Lung (tissue), 12 donors: ENCODE measurements around the gene ANKRD34C. TPM values are rescaled to one million over a fixed set of nuclear protein-coding genes. Genes with fewer than 3 reads are reported as not detected.

Experiments
- ATAC-seq: fragments of 200-7000 bp; cut with Tn5 transposase; one replicate; pipeline ENCODE4 v1.9.1; 2020; ENCODE audit warnings: moderate number of reproducible peaks; ENCODE audit not compliant: insufficient read depth, low FRiP score
- DNase-seq, 3 donors: peaks; one replicate each; pipeline ENCODE4 v3.0.0-alpha.2; 2013 to 2017
- H3K27ac ChIP-seq, 2 donors: one replicate each; pipeline ENCODE4 v1.5.1; 2013; ENCODE audit warnings: mild to moderate bottlenecking in 2 of 2, moderate library complexity in 2 of 2, control low read depth in 1 of 2, inconsistent platforms in 1 of 2, low read depth in 1 of 2, low read length in 1 of 2
- H3K27me3 ChIP-seq, 3 donors: one replicate each; pipeline ENCODE4 v1.5.1; 2013; ENCODE audit warnings: low read length in 2 of 3; ENCODE audit not compliant: control insufficient read depth in 3 of 3, insufficient read depth in 3 of 3
- H3K36me3 ChIP-seq, 4 donors: one replicate each; pipeline ENCODE4 v1.5.1; 2013; ENCODE audit warnings: low read length in 4 of 4, mild to moderate bottlenecking in 1 of 4, moderate library complexity in 1 of 4; ENCODE audit not compliant: control insufficient read depth in 4 of 4, insufficient read depth in 4 of 4
- H3K4me1 ChIP-seq, 5 donors: one replicate each; pipeline ENCODE4 v1.5.1; 2013; ENCODE audit warnings: low read length in 5 of 5, mild to moderate bottlenecking in 2 of 5, moderate library complexity in 1 of 5; ENCODE audit not compliant: control insufficient read depth in 5 of 5, insufficient read depth in 5 of 5
- H3K4me3 ChIP-seq: one replicate; pipeline ENCODE4 v1.5.1; 2013; ENCODE audit warnings: mild to moderate bottlenecking, control low read depth, moderate library complexity
- H3K9ac ChIP-seq, 2 donors: one replicate each; pipeline ENCODE4 v1.5.1; 2013; ENCODE audit warnings: low read length in 2 of 2, control low read depth in 1 of 2; ENCODE audit not compliant: insufficient read depth in 1 of 2
- H3K9me3 ChIP-seq, 4 donors: one replicate each; pipeline ENCODE4 v1.5.1; 2013; ENCODE audit warnings: low read length in 3 of 4, mild to moderate bottlenecking in 1 of 4, moderate library complexity in 1 of 4; ENCODE audit not compliant: control insufficient read depth in 4 of 4, insufficient read depth in 3 of 4
- WGBS, 2 donors: extraction: QIAGEN DNeasy Blood & Tissue Kit; methylation state at CpG; one replicate each; pipeline ENCODE4 v1.1.7; 2013; 5-methylcytosine and 5-hydroxymethylcytosine counted together
- polyA plus RNA-seq, 2 donors: library from polyadenylated mRNA; stranded (reverse); fragments of 200-250 nt; gene quantifications; one replicate each; pipeline ENCODE4 v1.2.1, GENCODE V29; 2013
- total RNA-seq, 2 donors: library from RNA; depleted of rRNA in 1 of 2; stranded (reverse); fragments of >200 nt in 1 of 2; gene quantifications; one replicate each; pipeline ENCODE4 v1.2.1, GENCODE V29; 2014 to 2021
- TF ChIP-seq, protein P1 (sequence below): IDR thresholded peaks from 2 replicates; pipeline ENCODE4 v1.5.1; 2012; ENCODE audit warnings: mild to moderate bottlenecking; ENCODE audit errors: control extremely low read depth, extremely low read depth
- donor health status: control.
- donor health status: control.
- donor health status: Bipolar disorder and iron deficiency.
- donor health status: healthy.
- donor health status: DM: yes; HTN: yes; CAD: no.

ANKRD34C gene
- total and polyA plus RNA-seq, 4 donors: 0.01 to 0.03 TPM; not detected in 2

GRCh38 chr15:79307251-79307650 is 24.7 kb downstream of the ANKRD34C start:
- Histone ChIP-seq H3K36me3 (no peaks in the 10 kb centered on the region), H3K4me1 (peaks cover 3 to 14% (median 5%) of the 10 kb centered on the region in 5 donors), H3K9ac (no peak overlapping the region), H3K4me3 (no peak overlapping the region), H3K9me3 (no peaks in the 10 kb centered on the region), H3K27ac (no peak overlapping the region), H3K27me3 (peaks cover 0 to 38% (median 19%) of the 10 kb centered on the region in 3 donors)
- no peak for ATAC-seq
- 49 to 71% methylated on average over 4 of the region's 4 CpGs for whole genome bisulfite sequencing, 2 donors
- no peak for DNase-seq
- TF ChIP-seq, protein P1, sequence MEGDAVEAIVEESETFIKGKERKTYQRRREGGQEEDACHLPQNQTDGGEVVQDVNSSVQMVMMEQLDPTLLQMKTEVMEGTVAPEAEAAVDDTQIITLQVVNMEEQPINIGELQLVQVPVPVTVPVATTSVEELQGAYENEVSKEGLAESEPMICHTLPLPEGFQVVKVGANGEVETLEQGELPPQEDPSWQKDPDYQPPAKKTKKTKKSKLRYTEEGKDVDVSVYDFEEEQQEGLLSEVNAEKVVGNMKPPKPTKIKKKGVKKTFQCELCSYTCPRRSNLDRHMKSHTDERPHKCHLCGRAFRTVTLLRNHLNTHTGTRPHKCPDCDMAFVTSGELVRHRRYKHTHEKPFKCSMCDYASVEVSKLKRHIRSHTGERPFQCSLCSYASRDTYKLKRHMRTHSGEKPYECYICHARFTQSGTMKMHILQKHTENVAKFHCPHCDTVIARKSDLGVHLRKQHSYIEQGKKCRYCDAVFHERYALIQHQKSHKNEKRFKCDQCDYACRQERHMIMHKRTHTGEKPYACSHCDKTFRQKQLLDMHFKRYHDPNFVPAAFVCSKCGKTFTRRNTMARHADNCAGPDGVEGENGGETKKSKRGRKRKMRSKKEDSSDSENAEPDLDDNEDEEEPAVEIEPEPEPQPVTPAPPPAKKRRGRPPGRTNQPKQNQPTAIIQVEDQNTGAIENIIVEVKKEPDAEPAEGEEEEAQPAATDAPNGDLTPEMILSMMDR: no peak

DNA sequence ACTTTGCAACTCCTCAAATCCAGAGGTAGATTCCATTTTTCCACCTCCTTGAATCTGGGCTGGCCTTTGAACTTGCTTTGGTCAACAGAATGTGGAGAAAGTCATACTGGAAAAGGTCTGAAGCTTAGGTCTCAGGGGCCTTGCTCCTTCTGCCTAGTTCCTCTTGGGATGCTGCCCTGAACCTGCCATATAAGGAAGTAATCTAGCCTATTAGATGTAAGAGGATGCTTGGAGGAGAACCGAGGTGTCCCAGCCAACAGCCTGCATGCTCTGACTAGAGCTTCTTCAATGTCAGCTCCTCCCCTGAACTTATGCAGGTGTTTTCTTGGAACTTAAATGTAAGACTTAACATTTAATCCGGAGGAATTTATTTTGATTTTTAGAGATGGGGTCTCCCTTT is 26.4 kb downstream of the ANKRD34C start:
- Histone ChIP-seq H3K9ac (no peak overlapping the region), H3K27me3 (peaks cover 0 to 30% (median 18%) of the 10 kb centered on the region in 3 donors), H3K9me3 (no peaks in the 10 kb centered on the region), H3K36me3 (peaks cover 3 to 4% (median 3%) of the 10 kb centered on the region in 4 donors), H3K4me1 (peaks cover 3 to 14% (median 6%) of the 10 kb centered on the region in 5 donors), H3K4me3 (no peak overlapping the region), H3K27ac (no peak overlapping the region)
- ATAC-seq (no peak), DNase-seq (no peak)
- TF ChIP-seq, protein P1: no peak
- 39 to 50% methylated on average over 2 of the region's 2 CpGs for WGBS, 2 donors

DNA sequence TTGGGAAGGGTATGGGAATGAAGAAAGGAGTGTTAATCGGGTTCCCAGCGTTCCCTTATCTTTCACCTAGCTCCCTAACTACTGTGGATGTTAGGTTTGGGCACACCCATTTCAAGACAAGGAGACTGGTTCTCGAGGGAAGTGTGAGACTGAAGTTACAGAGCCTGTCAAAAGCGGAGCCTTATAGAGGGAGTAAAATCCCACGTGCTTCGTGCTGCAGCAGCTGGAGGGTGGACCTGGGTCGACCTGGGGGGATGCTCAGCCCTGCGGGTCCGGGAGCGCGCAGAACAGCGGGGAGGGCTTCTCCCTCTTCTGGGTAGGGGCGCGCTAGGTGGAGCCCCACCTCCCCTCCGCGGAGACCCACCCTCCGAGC is 28.1 kb downstream of the ANKRD34C start:
- DNase-seq (no peak), ATAC-seq (peak; percentile 23)
- Histone ChIP-seq H3K9ac (no peak overlapping the region), H3K27me3 (peaks cover 0 to 23% (median 10%) of the 10 kb centered on the region in 3 donors), H3K27ac (no peak overlapping the region), H3K9me3 (no peaks in the 10 kb centered on the region), H3K36me3 (peaks cover 9 to 16% (median 11%) of the 10 kb centered on the region in 4 donors), H3K4me1 (peaks cover 3 to 14% (median 6%) of the 10 kb centered on the region in 5 donors), H3K4me3 (no peak overlapping the region)
- TF ChIP-seq, protein P1: no peak
- WGBS, 2 donors: 1 to 3% methylated on average over 8 to 17 of the region's 17 CpGs
